H1 (cell line): Measurements from ENCODE around the gene TMEM178B. TPM values are rescaled to one million over a fixed set of nuclear protein-coding genes. Genes with fewer than 3 reads are reported as not detected.

Source experiments
- BRCA1 ChIP-seq: IDR thresholded peaks from 2 replicates; pipeline ENCODE4 v1.6.1; 2012; ENCODE audit warnings: low read depth, low read length, improper control_type of control experiment
- CTBP2 ChIP-seq: IDR thresholded peaks from 2 replicates; pipeline ENCODE4 v1.7.0; 2011; ENCODE audit warnings: borderline replicate concordance, mild to moderate bottlenecking, moderate library complexity, mixed read lengths, low read length; ENCODE audit not compliant: insufficient read depth, insufficient read length
- GABPA ChIP-seq: IDR thresholded peaks from 2 replicates; pipeline ENCODE4 v1.6.1; 2011; ENCODE audit warnings: mild to moderate bottlenecking, low read length, moderate library complexity, borderline replicate concordance; ENCODE audit not compliant: insufficient read depth
- HDAC2 ChIP-seq, 2 experiments: fragments of 300-600 bp in 1 of 2; sonication (generic) in 1 of 2; IDR thresholded peaks; 2 replicates each; pipeline ENCODE4 v1.6.1; 2011 to 2012; ENCODE audit warnings: low read depth in 2 of 2, low read length in 2 of 2, mild to moderate bottlenecking in 2 of 2, moderate library complexity in 2 of 2, borderline replicate concordance in 1 of 2, inconsistent platforms in 1 of 2
- SAP30 ChIP-seq: fragments of 300-600 bp; sonication (generic); IDR thresholded peaks from 2 replicates; pipeline ENCODE4 v1.7.1; 2012; ENCODE audit warnings: low read length, moderate library complexity, mild to moderate bottlenecking, inconsistent platforms; ENCODE audit not compliant: insufficient read depth, insufficient replicate concordance
- SRF ChIP-seq: IDR thresholded peaks from 2 replicates; pipeline ENCODE4 v1.6.1; 2011; ENCODE audit warnings: mild to moderate bottlenecking, low read depth, low read length, moderate library complexity
- TCF12 ChIP-seq: IDR thresholded peaks from 2 replicates; pipeline ENCODE4 v1.6.1; 2011; ENCODE audit warnings: low read depth, mild to moderate bottlenecking, low read length
- polyA plus RNA-seq, 7 experiments: library from polyadenylated mRNA; depleted of rRNA in 3 of 7; stranded (reverse) in 5 of 7; unstranded in 2 of 7; fragments of >200 nt in 5 of 7; fragments of 200-250 nt in 2 of 7; gene quantifications; 1 replicate in 5 of 7; 2 replicates in 1 of 7; 4 replicates in 1 of 7; pipeline versions ENCODE4 v1.2.1 to v1.2.3, GENCODE V29; 2011 to 2013; ENCODE audit warnings: missing spikeins in 2 of 7, mixed read lengths in 2 of 7
- total RNA-seq: library from RNA; stranded (reverse); fragmentation: NEBNext Ultra II Directional; extraction: Animal tissue kit (Norgen Biotek cat#: 25700); gene quantifications from 2 replicates; pipeline ENCODE4 v1.2.1, GENCODE V29; 2021
- TF ChIP-seq, protein P1 (sequence below): fragments of 300-600 bp; sonication (generic); IDR thresholded peaks from 2 replicates; pipeline ENCODE4 v1.7.1; 2012; ENCODE audit warnings: low read length, moderate library complexity, mild to moderate bottlenecking, inconsistent platforms; ENCODE audit not compliant: insufficient replicate concordance

Gene TMEM178B
- total and polyA plus RNA-seq, 2 of the 8 experiments (the other 6 are each of a cell fraction or from before 2014, with no cell fraction given), result 5.3 to 18.1 TPM

GRCh38 chr7:141203586-141203985, 129.7 kb downstream of the TMEM178B start (continued):
- TF ChIP-seq SAP30, result no peak
- TF ChIP-seq CTBP2, result no peak
- no peak for TF ChIP-seq GABPA
- TF ChIP-seq SRF, result no peak
- no peak for TF ChIP-seq HDAC2 (IDR thresholded peaks at IDR 0.05; ENCODE audit: borderline replicate concordance in 1 of 2, low read depth in 2 of 2, low read length in 2 of 2)
- TF ChIP-seq, protein P1, sequence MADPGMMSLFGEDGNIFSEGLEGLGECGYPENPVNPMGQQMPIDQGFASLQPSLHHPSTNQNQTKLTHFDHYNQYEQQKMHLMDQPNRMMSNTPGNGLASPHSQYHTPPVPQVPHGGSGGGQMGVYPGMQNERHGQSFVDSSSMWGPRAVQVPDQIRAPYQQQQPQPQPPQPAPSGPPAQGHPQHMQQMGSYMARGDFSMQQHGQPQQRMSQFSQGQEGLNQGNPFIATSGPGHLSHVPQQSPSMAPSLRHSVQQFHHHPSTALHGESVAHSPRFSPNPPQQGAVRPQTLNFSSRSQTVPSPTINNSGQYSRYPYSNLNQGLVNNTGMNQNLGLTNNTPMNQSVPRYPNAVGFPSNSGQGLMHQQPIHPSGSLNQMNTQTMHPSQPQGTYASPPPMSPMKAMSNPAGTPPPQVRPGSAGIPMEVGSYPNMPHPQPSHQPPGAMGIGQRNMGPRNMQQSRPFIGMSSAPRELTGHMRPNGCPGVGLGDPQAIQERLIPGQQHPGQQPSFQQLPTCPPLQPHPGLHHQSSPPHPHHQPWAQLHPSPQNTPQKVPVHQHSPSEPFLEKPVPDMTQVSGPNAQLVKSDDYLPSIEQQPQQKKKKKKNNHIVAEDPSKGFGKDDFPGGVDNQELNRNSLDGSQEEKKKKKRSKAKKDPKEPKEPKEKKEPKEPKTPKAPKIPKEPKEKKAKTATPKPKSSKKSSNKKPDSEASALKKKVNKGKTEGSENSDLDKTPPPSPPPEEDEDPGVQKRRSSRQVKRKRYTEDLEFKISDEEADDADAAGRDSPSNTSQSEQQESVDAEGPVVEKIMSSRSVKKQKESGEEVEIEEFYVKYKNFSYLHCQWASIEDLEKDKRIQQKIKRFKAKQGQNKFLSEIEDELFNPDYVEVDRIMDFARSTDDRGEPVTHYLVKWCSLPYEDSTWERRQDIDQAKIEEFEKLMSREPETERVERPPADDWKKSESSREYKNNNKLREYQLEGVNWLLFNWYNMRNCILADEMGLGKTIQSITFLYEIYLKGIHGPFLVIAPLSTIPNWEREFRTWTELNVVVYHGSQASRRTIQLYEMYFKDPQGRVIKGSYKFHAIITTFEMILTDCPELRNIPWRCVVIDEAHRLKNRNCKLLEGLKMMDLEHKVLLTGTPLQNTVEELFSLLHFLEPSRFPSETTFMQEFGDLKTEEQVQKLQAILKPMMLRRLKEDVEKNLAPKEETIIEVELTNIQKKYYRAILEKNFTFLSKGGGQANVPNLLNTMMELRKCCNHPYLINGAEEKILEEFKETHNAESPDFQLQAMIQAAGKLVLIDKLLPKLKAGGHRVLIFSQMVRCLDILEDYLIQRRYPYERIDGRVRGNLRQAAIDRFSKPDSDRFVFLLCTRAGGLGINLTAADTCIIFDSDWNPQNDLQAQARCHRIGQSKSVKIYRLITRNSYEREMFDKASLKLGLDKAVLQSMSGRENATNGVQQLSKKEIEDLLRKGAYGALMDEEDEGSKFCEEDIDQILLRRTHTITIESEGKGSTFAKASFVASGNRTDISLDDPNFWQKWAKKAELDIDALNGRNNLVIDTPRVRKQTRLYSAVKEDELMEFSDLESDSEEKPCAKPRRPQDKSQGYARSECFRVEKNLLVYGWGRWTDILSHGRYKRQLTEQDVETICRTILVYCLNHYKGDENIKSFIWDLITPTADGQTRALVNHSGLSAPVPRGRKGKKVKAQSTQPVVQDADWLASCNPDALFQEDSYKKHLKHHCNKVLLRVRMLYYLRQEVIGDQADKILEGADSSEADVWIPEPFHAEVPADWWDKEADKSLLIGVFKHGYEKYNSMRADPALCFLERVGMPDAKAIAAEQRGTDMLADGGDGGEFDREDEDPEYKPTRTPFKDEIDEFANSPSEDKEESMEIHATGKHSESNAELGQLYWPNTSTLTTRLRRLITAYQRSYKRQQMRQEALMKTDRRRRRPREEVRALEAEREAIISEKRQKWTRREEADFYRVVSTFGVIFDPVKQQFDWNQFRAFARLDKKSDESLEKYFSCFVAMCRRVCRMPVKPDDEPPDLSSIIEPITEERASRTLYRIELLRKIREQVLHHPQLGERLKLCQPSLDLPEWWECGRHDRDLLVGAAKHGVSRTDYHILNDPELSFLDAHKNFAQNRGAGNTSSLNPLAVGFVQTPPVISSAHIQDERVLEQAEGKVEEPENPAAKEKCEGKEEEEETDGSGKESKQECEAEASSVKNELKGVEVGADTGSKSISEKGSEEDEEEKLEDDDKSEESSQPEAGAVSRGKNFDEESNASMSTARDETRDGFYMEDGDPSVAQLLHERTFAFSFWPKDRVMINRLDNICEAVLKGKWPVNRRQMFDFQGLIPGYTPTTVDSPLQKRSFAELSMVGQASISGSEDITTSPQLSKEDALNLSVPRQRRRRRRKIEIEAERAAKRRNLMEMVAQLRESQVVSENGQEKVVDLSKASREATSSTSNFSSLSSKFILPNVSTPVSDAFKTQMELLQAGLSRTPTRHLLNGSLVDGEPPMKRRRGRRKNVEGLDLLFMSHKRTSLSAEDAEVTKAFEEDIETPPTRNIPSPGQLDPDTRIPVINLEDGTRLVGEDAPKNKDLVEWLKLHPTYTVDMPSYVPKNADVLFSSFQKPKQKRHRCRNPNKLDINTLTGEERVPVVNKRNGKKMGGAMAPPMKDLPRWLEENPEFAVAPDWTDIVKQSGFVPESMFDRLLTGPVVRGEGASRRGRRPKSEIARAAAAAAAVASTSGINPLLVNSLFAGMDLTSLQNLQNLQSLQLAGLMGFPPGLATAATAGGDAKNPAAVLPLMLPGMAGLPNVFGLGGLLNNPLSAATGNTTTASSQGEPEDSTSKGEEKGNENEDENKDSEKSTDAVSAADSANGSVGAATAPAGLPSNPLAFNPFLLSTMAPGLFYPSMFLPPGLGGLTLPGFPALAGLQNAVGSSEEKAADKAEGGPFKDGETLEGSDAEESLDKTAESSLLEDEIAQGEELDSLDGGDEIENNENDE, result no peak
- TF ChIP-seq BRCA1, result no peak
- no peak for TF ChIP-seq TCF12
